Activated naive CD4-positive, alpha-beta T cell treated with anti-CD3 and anti-CD28 coated beads, Interleukin-2, amount 50 U/mL, for 24 hours (primary cell): ENCODE measurements around the gene OR4D9.
"Not testable (repeated sequence)": the region's sequence is repeated elsewhere in the genome, so short reads cannot be mapped to it uniquely, and the experiment has no call there.

Experiments used
- H3K27ac Mint-ChIP-seq: one replicate; pipeline ENCODE4 v1.8.0; 2021; ENCODE audit warnings: mild to moderate bottlenecking, mixed read lengths
- H3K27me3 Mint-ChIP-seq: one replicate; pipeline ENCODE4 v1.8.0; 2021; ENCODE audit warnings: mixed read lengths
- H3K36me3 Mint-ChIP-seq: one replicate; pipeline ENCODE4 v1.8.0; 2021; ENCODE audit warnings: mixed read lengths
- H3K4me1 Mint-ChIP-seq: one replicate; pipeline ENCODE4 v1.8.0; 2021; ENCODE audit warnings: mixed read lengths
- H3K4me3 Mint-ChIP-seq: one replicate; pipeline ENCODE4 v1.8.0; 2021; ENCODE audit warnings: mild to moderate bottlenecking, mixed read lengths
- H3K9me3 Mint-ChIP-seq: one replicate; pipeline ENCODE4 v1.8.0; 2021; ENCODE audit warnings: mixed read lengths

OR4D9 gene

DNA sequence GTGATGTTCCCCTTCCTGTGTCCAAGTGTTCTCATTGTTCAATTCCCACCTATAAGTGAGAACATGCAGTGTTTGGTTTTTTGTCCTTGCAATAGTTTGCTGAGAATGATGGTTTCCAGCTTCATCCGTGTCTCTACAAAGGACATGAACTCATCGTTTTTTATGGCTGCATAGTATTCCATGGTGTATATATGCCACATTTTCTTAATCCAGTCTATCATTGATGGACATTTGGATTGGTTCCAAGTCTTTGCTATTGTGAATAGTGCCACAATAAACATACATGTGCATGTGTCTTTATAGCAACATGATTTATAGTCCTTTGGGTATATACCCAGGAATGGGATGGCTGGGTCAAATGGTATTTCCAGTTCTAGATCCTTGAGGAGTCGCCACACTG lies 32.4 kb downstream of the OR4D9 start:
- H3K9me3 Mint-ChIP-seq, H3K4me3 Mint-ChIP-seq, H3K27ac Mint-ChIP-seq: not testable (repeated sequence)

DNA sequence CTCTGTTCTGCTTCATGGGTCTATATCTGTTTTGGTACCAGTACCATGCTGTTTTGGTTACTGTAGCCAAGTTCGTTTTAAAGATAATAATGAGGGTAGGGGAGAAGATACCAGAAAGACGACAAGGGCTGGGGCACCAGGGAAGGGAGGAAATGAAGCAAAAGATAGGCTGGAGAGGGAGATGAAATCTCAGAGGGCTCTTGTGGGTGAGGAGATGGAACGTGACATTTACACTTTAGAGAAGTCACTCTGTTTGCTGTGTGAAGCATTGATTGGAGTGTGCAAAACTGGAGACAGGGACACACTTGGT lies 33.5 kb downstream of the OR4D9 start:
- H3K27ac Mint-ChIP-seq: no peak overlapping the region
- no peaks in the 10 kb centered on the region for H3K36me3 Mint-ChIP-seq
- H3K9me3 Mint-ChIP-seq: no peaks in the 10 kb centered on the region
- H3K4me1 Mint-ChIP-seq: peaks cover 9% of the 10 kb centered on the region
- no peak overlapping the region for H3K4me3 Mint-ChIP-seq
- H3K27me3 Mint-ChIP-seq: no peaks in the 10 kb centered on the region

More for the DNA sequence above, 32.4 kb downstream of the OR4D9 start:
- not testable (repeated sequence) for H3K4me1 Mint-ChIP-seq, H3K27me3 Mint-ChIP-seq, H3K36me3 Mint-ChIP-seq

DNA sequence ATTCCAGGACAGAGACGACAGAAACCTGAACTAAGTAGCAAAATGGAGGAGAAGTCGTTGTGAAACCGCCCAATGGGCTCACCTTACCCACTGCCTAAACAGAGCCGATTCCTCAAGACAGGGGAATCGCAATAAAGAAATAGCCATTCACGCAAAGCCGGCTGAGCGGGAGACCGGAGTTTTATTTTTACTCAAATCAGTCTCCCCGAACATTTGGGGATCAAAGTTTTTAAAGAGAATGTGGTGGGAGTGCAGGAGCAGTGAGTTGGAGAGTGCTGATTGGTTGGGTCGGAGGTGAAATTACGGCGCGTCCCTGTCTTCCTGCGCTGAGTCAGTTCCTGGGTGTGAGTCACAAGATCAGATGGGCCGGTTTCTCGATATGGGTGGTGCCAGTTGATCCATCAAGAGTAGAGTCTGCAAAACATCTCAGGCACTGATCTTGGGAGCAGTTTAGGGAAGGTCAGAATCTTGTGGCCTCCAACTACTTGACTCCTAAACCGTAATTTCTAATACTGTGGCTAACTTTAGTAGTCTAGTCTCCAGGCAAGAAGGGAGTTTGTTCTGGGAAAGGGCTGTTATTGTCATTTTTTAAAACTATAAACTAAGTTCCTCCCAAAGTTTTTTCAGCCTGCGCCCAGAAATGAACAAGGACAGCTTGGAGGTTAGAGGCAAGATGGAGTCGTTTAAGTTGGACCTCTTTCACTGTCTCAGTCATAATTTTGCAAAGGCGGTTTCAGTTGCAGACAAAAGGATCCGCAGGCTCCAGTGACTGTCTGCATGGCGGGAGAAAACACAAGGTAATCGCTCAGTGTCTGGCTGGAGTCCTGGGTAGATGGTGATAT lies 34.1 kb downstream of the OR4D9 start:
- no peaks in the 10 kb centered on the region for H3K9me3 Mint-ChIP-seq
- peaks cover 14% of the 10 kb centered on the region for H3K4me1 Mint-ChIP-seq
- no peaks in the 10 kb centered on the region for H3K27me3 Mint-ChIP-seq
- H3K4me3 Mint-ChIP-seq: no peak overlapping the region
- no peaks in the 10 kb centered on the region for H3K36me3 Mint-ChIP-seq
- no peak overlapping the region for H3K27ac Mint-ChIP-seq

DNA sequence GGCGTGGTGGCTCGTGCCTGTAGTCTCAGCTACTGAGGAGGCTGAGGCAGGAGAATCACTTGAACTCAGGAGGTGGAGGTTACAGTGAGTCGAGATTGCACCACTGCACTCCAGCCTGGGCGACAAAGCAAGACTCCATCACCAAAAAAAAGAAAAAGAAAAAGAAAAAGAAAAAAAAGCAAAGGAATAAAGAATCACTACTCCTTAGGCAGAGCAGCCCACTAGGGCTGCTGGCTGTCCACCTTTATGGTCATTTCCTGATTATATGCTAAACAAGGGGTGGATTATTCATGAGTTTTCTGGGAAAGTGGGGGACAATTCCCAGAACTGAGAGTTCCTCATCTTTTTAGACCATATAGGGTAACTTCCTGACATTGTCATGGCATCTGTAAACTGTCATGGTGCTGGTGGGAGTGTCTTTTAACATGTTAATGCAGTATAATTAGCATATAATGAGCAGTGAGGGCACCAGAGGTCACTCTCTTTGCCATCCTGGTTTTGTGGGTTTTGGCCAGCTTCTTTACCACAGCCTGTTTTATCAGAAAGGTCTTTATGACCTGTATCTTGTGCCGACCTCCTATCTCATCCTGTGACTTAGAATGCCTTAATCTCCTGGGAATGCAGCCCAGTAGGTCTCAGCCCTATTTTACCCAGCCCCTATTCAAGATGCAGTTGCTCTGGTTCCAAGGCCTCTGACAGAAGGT lies 36.4 kb downstream of the OR4D9 start:
- H3K27ac Mint-ChIP-seq, H3K4me3 Mint-ChIP-seq, H3K36me3 Mint-ChIP-seq, H3K27me3 Mint-ChIP-seq, H3K9me3 Mint-ChIP-seq: not testable (repeated sequence)
- H3K4me1 Mint-ChIP-seq: peaks cover 31% of the 10 kb centered on the region

DNA sequence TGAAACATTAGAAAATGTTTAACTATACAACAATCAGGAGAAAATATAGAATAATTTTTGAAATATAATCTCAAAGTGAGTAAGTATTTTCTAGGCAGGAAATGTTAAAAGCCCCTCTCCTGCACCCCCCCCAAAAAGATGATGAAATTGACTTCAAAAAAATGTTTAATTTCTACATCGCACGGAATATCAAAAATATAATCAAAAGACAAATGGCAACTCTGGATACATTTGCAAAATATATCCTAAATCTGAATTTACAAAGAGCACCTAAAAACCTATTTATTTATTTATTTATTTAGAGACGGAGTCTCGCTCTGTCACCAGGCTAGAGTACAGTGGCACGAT lies 36.9 kb downstream of the OR4D9 start:
- no peak overlapping the region for H3K27ac Mint-ChIP-seq
- H3K36me3 Mint-ChIP-seq: peaks cover 3% of the 10 kb centered on the region
- H3K9me3 Mint-ChIP-seq: no peaks in the 10 kb centered on the region
- peaks cover 3% of the 10 kb centered on the region for H3K27me3 Mint-ChIP-seq
- H3K4me3 Mint-ChIP-seq: no peak overlapping the region
- peaks cover 31% of the 10 kb centered on the region for H3K4me1 Mint-ChIP-seq

DNA sequence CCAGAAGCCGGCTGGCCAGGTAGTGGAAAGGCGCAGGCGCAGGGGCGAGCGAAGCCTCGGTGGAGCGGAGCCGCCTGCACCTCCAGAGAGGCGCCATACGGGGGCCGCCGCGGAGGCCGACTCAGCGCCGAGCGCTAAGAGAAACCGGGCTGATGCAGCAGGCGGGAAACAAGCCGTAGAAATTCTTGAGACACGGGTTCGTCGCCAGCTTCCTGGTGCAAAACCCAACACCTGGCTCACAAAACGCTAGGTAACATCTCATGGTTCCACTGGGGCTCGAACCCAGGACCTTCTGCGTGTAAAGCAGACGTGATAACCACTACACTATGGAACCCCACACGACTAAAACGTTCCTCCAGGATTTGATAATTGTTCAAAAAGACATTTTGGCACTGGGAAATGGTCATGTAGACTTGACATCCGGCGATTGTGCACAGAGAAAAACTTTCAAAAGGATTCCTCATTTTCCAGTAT lies 39.1 kb downstream of the OR4D9 start:
- peaks cover 32% of the 10 kb centered on the region for H3K4me1 Mint-ChIP-seq
- H3K27me3 Mint-ChIP-seq: peaks cover 3% of the 10 kb centered on the region
- peaks cover 3% of the 10 kb centered on the region for H3K36me3 Mint-ChIP-seq
- peak overlapping the region; percentile 99 for H3K27ac Mint-ChIP-seq
- peak overlapping the region; percentile 93 for H3K4me3 Mint-ChIP-seq
- H3K9me3 Mint-ChIP-seq: no peaks in the 10 kb centered on the region

DNA sequence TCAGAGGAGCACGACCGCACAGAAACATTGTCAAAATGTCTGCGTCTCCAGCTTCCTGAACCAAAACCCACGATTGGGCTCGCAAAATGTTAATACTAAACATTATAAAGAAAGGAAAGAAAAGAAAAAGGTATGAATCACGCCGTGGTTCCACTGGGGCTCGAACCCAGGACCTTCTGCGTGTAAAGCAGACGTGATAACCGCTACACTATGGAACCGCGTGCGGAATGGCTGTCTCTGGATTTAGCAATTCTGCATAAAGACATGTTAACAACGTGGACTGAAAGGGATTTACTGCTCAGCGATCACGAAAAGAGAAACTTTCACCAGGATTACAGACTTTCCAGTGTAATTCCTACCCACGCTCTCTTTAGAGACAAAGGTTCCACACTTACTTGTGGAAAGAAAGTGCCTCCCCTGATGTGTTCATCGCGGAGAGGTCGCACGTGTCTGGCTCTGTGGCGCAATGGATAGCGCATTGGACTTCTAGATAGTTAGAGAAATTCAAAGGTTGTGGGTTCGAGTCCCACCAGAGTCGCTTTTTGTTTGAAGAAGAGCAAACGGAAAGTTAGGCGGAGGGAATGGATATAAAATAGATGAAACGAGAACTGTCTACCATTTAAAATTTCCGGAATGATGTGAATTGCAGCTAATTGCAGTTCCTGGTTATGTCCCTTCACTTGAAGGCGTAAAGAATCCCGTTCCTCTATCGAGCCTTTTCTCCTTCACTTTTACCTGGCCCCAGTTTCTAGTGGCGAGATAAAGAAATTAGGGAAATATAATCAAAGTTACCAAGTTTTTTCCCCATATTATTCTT lies 39.7 kb downstream of the OR4D9 start:
- H3K4me1 Mint-ChIP-seq: peaks cover 38% of the 10 kb centered on the region
- H3K27ac Mint-ChIP-seq: peak overlapping the region; percentile 99
- H3K4me3 Mint-ChIP-seq: peak overlapping the region; percentile 93
- no peaks in the 10 kb centered on the region for H3K9me3 Mint-ChIP-seq
- H3K27me3 Mint-ChIP-seq: peaks cover 3% of the 10 kb centered on the region
- peaks cover 3% of the 10 kb centered on the region for H3K36me3 Mint-ChIP-seq

DNA sequence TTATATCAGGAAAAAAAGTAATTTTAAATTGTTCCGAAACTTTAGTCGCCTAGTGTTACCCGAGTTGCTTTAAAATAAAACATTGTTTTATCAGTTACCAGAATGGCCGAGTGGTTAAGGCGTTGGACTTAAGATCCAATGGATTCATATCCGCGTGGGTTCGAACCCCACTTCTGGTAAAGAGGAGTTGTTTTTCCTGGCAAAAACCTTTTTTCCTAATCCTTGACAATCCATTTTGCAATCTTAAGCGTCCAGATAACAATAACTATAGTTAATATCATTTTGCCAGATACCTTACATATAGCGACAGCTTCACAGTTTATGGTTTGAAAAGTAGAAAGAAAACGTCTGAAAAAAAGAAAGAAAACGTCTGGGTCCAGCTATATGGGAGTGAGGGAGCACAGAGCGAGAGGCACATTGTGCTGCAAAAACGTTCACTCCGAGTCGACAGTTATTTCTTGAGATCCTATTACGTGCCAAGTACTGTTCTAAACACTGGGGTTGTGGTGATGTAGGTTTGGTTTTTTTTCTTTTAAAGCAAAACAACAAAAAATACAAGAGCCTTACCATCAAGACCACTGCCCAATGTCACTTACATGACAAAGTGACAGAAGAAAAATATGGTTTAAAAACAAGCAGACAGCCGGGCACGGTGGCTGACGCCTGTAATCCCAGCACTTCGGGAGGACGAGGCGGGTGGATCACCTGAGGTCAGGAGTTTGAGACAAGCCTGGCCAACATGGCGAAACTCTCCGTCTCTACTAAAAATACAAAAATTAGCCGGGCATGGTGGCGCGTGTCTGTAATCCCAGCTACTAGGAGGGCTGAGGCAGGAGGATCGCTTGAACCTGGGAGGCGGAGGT lies 40.6 kb downstream of the OR4D9 start:
- Mint-ChIP-seq H3K4me1 (peaks cover 46% of the 10 kb centered on the region), H3K27ac (peak overlapping the region; percentile 99), H3K9me3 (no peaks in the 10 kb centered on the region), H3K4me3 (peak overlapping the region; percentile 93), H3K27me3 (peaks cover 3% of the 10 kb centered on the region), H3K36me3 (peaks cover 3% of the 10 kb centered on the region)

DNA sequence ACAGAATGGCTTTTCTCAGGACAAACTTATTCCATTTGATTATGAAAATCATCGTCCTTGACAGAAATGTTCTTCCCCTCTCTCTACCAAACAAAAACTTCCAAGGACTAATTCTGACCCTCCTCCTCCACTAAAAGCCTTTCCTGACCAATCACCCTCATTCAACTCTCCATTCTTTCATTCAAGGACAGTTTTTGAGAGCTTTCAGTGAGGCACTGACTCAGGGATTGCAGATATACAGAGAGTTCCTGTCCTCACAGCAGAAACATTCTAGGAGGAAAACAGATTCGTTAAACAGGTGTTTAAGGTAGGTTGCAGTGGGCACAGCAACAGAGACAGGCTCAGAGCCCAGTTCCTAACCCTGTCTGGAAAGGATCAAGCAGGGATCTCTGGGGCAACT lies 41.5 kb downstream of the OR4D9 start:
- Mint-ChIP-seq H3K9me3 (no peaks in the 10 kb centered on the region), H3K27ac (no peak overlapping the region), H3K4me1 (peaks cover 51% of the 10 kb centered on the region), H3K27me3 (peaks cover 3% of the 10 kb centered on the region), H3K4me3 (peak overlapping the region; percentile 5), H3K36me3 (peaks cover 3% of the 10 kb centered on the region)

DNA sequence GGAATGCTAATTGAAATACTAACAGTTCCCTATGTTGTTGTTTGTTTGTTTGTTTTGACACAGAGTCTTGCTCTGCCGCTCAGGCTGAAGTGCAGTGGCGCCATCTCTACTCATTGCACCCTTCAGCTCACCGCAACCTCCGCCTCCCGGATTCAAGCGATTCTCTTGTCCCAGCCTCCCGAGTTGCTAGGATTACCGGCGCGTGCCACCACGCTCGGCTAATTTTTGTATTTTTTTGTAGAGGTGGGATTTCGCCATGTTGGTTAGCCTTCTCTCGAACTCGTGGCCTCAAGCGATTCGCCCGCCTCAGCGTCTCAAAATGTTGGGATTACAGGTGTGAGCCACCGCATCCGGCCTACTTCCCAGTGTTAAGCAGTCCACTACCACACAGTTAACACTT lies 42.0 kb downstream of the OR4D9 start:
- no peaks in the 10 kb centered on the region for H3K9me3 Mint-ChIP-seq

DNA sequence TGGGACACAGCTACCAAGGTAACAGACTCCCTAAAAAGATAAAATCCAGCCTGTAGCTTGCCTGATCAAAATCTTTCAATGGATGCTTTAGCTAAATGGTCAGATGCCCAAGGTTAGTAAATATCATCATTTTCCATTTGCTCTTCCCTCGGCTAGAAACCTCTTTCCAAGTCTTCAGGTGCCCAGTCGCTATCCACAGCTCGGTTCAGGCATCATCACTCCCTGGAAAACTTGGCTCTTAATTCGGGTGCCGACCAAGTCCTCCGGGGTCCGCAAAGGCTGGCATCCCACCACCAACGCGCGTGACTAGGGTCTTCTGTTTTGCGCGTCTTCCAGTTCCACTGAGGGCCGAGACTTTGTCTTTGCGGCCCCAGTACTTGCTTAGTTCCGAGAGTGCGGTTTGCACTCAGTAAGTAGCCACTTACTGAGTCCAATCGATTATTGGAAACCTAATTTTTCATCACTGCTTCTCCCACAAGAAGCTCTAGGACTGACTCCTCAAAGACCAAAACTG lies 44.3 kb downstream of the OR4D9 start:
- H3K27me3 Mint-ChIP-seq: peaks cover 3% of the 10 kb centered on the region
- H3K4me3 Mint-ChIP-seq: peak overlapping the region; percentile 79
- no peaks in the 10 kb centered on the region for H3K9me3 Mint-ChIP-seq
- peak overlapping the region; percentile 96 for H3K27ac Mint-ChIP-seq
- H3K4me1 Mint-ChIP-seq: peaks cover 44% of the 10 kb centered on the region
- H3K36me3 Mint-ChIP-seq: peaks cover 1% of the 10 kb centered on the region

More for the DNA sequence above, 42.0 kb downstream of the OR4D9 start:
- no peak overlapping the region for H3K27ac Mint-ChIP-seq
- H3K4me3 Mint-ChIP-seq: no peak overlapping the region
- H3K27me3 Mint-ChIP-seq: peaks cover 3% of the 10 kb centered on the region
- H3K4me1 Mint-ChIP-seq: peaks cover 51% of the 10 kb centered on the region
- peaks cover 3% of the 10 kb centered on the region for H3K36me3 Mint-ChIP-seq

DNA sequence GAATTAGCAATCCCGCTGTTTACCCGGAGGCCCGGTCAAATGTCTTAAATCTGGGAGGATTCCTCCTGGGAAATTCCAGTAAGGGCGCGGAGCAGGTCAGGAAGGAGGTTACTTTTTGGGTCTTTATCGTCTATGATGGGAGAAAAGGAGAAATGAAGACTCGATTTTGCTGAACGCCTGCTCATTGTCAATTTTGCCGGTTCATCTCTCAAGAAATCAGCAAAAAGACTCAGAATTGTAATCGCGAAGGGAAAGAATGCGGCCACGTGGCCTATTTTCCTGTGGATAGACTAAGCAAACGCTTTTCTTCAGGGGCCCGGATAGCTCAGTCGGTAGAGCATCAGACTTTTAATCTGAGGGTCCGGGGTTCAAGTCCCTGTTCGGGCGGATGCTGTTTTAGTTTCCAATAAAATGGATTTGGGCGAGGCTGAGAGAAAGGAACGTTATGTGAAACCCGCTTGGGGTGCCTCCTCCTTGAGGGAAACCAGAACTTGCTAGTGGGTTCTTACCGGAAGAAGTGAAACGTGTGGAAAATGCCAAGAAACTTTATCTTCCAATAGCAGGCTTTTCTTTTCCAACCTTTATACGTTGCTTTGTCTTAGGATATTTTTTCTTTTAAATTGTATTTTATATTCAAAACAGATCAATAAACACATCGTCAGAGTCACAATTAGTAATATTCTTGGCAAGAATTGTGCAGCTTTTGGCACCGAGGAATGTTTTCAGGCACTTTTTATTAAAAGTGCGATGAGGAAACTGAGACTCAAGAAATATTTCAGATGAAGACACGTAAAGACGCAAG lies 45.0 kb downstream of the OR4D9 start:
- Mint-ChIP-seq H3K9me3 (no peaks in the 10 kb centered on the region), H3K27ac (peak overlapping the region; percentile 96), H3K27me3 (peaks cover 2% of the 10 kb centered on the region), H3K4me1 (peaks cover 43% of the 10 kb centered on the region), H3K36me3 (no peaks in the 10 kb centered on the region), H3K4me3 (peak overlapping the region; percentile 79)

DNA sequence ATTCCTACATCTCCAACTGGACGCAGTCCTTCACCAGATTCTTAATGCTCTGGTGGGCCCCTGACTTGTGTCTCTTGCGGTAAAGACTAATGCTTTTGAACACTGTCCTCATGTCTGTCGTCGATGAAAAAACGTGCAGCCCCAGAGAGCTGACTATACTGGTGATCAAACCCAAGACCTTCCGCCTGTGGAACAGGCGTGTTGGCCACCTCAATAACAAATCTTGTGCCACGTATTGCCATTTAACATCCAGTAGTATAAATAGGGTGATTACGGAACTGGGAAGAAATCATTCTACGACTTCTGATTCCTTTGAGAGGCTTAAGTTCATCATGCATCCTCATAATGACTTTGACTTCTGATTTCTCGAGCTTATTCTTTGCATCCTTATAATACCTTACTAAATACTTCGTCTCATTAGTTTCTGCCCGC lies 45.6 kb downstream of the OR4D9 start:
- Mint-ChIP-seq H3K27ac (peak overlapping the region; percentile 90), H3K27me3 (peaks cover 2% of the 10 kb centered on the region), H3K36me3 (no peaks in the 10 kb centered on the region), H3K9me3 (no peaks in the 10 kb centered on the region), H3K4me3 (peak overlapping the region; percentile 79), H3K4me1 (peaks cover 43% of the 10 kb centered on the region)

DNA sequence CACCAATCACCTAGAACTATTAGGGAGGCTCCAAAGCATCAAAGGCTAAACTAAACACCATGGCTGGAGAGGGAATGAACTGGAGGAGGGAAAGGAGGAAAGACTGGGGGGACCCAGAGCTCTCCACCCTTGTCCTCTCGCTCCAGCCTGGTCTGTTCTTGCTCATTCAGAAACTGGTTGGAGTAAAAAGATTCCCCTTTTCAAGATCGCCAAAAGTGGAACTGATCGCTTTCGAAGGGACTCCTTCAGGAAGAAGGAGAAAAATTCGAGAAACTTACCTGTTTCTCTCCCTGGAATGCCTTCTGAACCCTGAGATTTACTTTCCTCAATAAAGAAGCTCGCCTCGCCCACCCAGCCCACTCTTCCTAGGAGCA lies 46.9 kb downstream of the OR4D9 start:
- Mint-ChIP-seq H3K4me1 (peaks cover 50% of the 10 kb centered on the region), H3K9me3 (no peaks in the 10 kb centered on the region), H3K27me3 (peaks cover 2% of the 10 kb centered on the region), H3K4me3 (no peak overlapping the region), H3K36me3 (no peaks in the 10 kb centered on the region), H3K27ac (no peak overlapping the region)
